Measurements from ENCODE around the gene GSN.

GSN gene

GRCh38 chr9:121362813-121363621 is 95.1 kb downstream of the GSN start:
- H2AFZ ChIP-seq (ENCODE audit: low read depth): no peak overlapping the region
- no peak overlapping the region for H3K27ac ChIP-seq
- H3K79me2 ChIP-seq (ENCODE audit: insufficient read depth, low read depth): no peaks in the 10 kb centered on the region
- H3K4me3 ChIP-seq (IDR thresholded peaks at IDR 0.05; ENCODE audit: insufficient read depth, low read depth, low read length): no peak overlapping the region
- no peak overlapping the region for H3K4me2 ChIP-seq
- H3K27me3 ChIP-seq (ENCODE audit: insufficient read depth, low read depth): no peaks in the 10 kb centered on the region
- H4K20me1 ChIP-seq (ENCODE audit: insufficient read depth): no peaks in the 10 kb centered on the region
- no peak for TF ChIP-seq CTCF (conservative IDR thresholded peaks at IDR 0.05; ENCODE audit: low read depth, low read length)
- H3K36me3 ChIP-seq (ENCODE audit: insufficient read depth): no peaks in the 10 kb centered on the region
- H3K4me1 ChIP-seq (ENCODE audit: low read depth, poor library complexity, severe bottlenecking): peaks cover 49% of the 10 kb centered on the region
- H3K9ac ChIP-seq: no peak overlapping the region

- Histone ChIP-seq H3K4me1 (ENCODE audit: low read depth, poor library complexity, severe bottlenecking) (peaks cover 49% of the 10 kb centered on the region), H3K4me3 (IDR thresholded peaks at IDR 0.05; ENCODE audit: insufficient read depth, low read depth, low read length) (no peak overlapping the region), H4K20me1 (ENCODE audit: insufficient read depth) (no peaks in the 10 kb centered on the region), H3K9ac (no peak overlapping the region), H3K36me3 (ENCODE audit: insufficient read depth) (no peaks in the 10 kb centered on the region), H3K4me2 (no peak overlapping the region), H3K79me2 (ENCODE audit: insufficient read depth, low read depth) (no peaks in the 10 kb centered on the region), H3K27me3 (ENCODE audit: insufficient read depth, low read depth) (no peaks in the 10 kb centered on the region), H2AFZ (ENCODE audit: low read depth) (no peak overlapping the region), H3K27ac (no peak overlapping the region)
- TF ChIP-seq CTCF (conservative IDR thresholded peaks at IDR 0.05; ENCODE audit: low read depth, low read length): no peak
Measured at GRCh38 chr9:121363622-121363961, 95.6 kb downstream of the GSN start.

GRCh38 chr9:121364077-121364476 is 96.1 kb downstream of the GSN start:
- Histone ChIP-seq H3K79me2 (ENCODE audit: insufficient read depth, low read depth) (no peaks in the 10 kb centered on the region), H3K27ac (no peak overlapping the region)

GRCh38 chr9:121364886-121365285 is 96.9 kb downstream of the GSN start:
- H3K79me2 ChIP-seq (ENCODE audit: insufficient read depth, low read depth): no peaks in the 10 kb centered on the region
- no peak overlapping the region for H2AFZ ChIP-seq (ENCODE audit: low read depth)
- H3K4me1 ChIP-seq (ENCODE audit: low read depth, poor library complexity, severe bottlenecking): peaks cover 43% of the 10 kb centered on the region
- H4K20me1 ChIP-seq (ENCODE audit: insufficient read depth): no peaks in the 10 kb centered on the region
- TF ChIP-seq CTCF (conservative IDR thresholded peaks at IDR 0.05; ENCODE audit: low read depth, low read length): no peak
- H3K4me3 ChIP-seq (IDR thresholded peaks at IDR 0.05; ENCODE audit: insufficient read depth, low read depth, low read length): no peak overlapping the region
- no peak overlapping the region for H3K4me2 ChIP-seq
- H3K27me3 ChIP-seq (ENCODE audit: insufficient read depth, low read depth): no peaks in the 10 kb centered on the region
- no peaks in the 10 kb centered on the region for H3K36me3 ChIP-seq (ENCODE audit: insufficient read depth)
- no peak overlapping the region for H3K27ac ChIP-seq
- no peak overlapping the region for H3K9ac ChIP-seq

More at GRCh38 chr9:121364077-121364476, 96.1 kb downstream of the GSN start:
- no peak overlapping the region for H3K4me3 ChIP-seq (IDR thresholded peaks at IDR 0.05; ENCODE audit: insufficient read depth, low read depth, low read length)
- no peak overlapping the region for H3K4me2 ChIP-seq
- no peak overlapping the region for H2AFZ ChIP-seq (ENCODE audit: low read depth)
- H3K9ac ChIP-seq: no peak overlapping the region
- H3K36me3 ChIP-seq (ENCODE audit: insufficient read depth): no peaks in the 10 kb centered on the region
- H3K27me3 ChIP-seq (ENCODE audit: insufficient read depth, low read depth): no peaks in the 10 kb centered on the region
- H4K20me1 ChIP-seq (ENCODE audit: insufficient read depth): no peaks in the 10 kb centered on the region
- H3K4me1 ChIP-seq (ENCODE audit: low read depth, poor library complexity, severe bottlenecking): peaks cover 49% of the 10 kb centered on the region
- TF ChIP-seq CTCF (conservative IDR thresholded peaks at IDR 0.05; ENCODE audit: low read depth, low read length): no peak

Measured in KMS-11 (cell line).